HepG2 (cell line): ENCODE results near the gene CTNNBL1. TPM values are rescaled to one million over a fixed set of nuclear protein-coding genes. Genes with fewer than 3 reads are reported as not detected.

ENCODE experiments used
- ARNT ChIP-seq: fragments of 450-650 bp; IDR thresholded peaks from 2 replicates; pipeline ENCODE4 v1.6.1; 2017
- CEBPG ChIP-seq: IDR thresholded peaks from 2 replicates; pipeline ENCODE4 v1.6.1; 2016
- EEA1 ChIP-seq: sonication (generic); formaldehyde crosslinking; IDR thresholded peaks from 2 replicates; pipeline ENCODE4 v1.5.1; 2020; ENCODE audit warnings: mild to moderate bottlenecking, missing genetic modification reagents, borderline replicate concordance
- HDAC1 ChIP-seq: sonication (generic); formaldehyde crosslinking; IDR thresholded peaks from 2 replicates; pipeline ENCODE4 v1.5.1; 2020; ENCODE audit warnings: mild to moderate bottlenecking, missing genetic modification reagents
- KLF13 ChIP-seq: sonication (generic); formaldehyde crosslinking; IDR thresholded peaks from 2 replicates; pipeline ENCODE4 v1.4.0; 2020; ENCODE audit warnings: mild to moderate bottlenecking, missing genetic modification reagents
- MIER2 ChIP-seq: IDR thresholded peaks from 2 replicates; pipeline ENCODE4 v1.6.1; 2016; ENCODE audit warnings: missing biosample characterization, missing genetic modification reagents
- MYC ChIP-seq: sonication (generic); formaldehyde crosslinking; IDR thresholded peaks from 2 replicates; pipeline ENCODE4 v1.9.0; 2021; ENCODE audit warnings: missing genetic modification reagents, borderline replicate concordance
- NRL ChIP-seq: sonication (generic); formaldehyde crosslinking; IDR thresholded peaks from 2 replicates; pipeline ENCODE4 v1.5.0; 2020; ENCODE audit warnings: missing genetic modification reagents, mild to moderate bottlenecking, moderate library complexity, borderline replicate concordance
- RFX3 ChIP-seq: IDR thresholded peaks from 2 replicates; pipeline ENCODE4 v1.6.1; 2016; ENCODE audit warnings: missing biosample characterization, missing genetic modification reagents
- SALL1 ChIP-seq: sonication (generic); formaldehyde crosslinking; IDR thresholded peaks from 2 replicates; pipeline ENCODE4 v1.8.0; 2022; ENCODE audit warnings: mild to moderate bottlenecking, missing genetic modification reagents
- SMAD3 ChIP-seq: sonication (generic); formaldehyde crosslinking; IDR thresholded peaks from 2 replicates; pipeline ENCODE4 v1.4.0; 2020; ENCODE audit warnings: missing genetic modification reagents
- SMC3 ChIP-seq: IDR thresholded peaks from 2 replicates; pipeline ENCODE4 v1.6.1; 2011; ENCODE audit warnings: low read length, improper control_type of control experiment
- STAG1 ChIP-seq: sonication (generic); formaldehyde crosslinking; IDR thresholded peaks from 2 replicates; pipeline ENCODE4 v1.4.0; 2020; ENCODE audit warnings: missing genetic modification reagents
- ZMYM2 ChIP-seq: sonication (generic); formaldehyde crosslinking; IDR thresholded peaks from 2 replicates; pipeline ENCODE4 v1.8.0; 2022; ENCODE audit warnings: mild to moderate bottlenecking, missing genetic modification reagents
- ZNF263 ChIP-seq: sonication (generic); formaldehyde crosslinking; IDR thresholded peaks from 2 replicates; pipeline ENCODE4 v1.4.0; 2020; ENCODE audit warnings: missing genetic modification reagents
- ZNF317 ChIP-seq: sonication (generic); formaldehyde crosslinking; IDR thresholded peaks from 2 replicates; pipeline ENCODE4 v1.5.0; 2020; ENCODE audit warnings: mild to moderate bottlenecking, missing genetic modification reagents
- ZNF501 ChIP-seq: sonication (generic); formaldehyde crosslinking; IDR thresholded peaks from 2 replicates; pipeline ENCODE4 v1.5.1; 2020; ENCODE audit warnings: mild to moderate bottlenecking, moderate library complexity, missing genetic modification reagents
- ZNF503 ChIP-seq: sonication (generic); formaldehyde crosslinking; IDR thresholded peaks from 2 replicates; pipeline ENCODE4 v1.4.0; 2020; ENCODE audit warnings: missing genetic modification reagents
- ZNF687 ChIP-seq: sonication (generic); formaldehyde crosslinking; IDR thresholded peaks from 2 replicates; pipeline ENCODE4 v1.5.1; 2020; ENCODE audit warnings: mild to moderate bottlenecking, missing genetic modification reagents, moderate library complexity
- ZNF891 ChIP-seq: sonication (generic); formaldehyde crosslinking; IDR thresholded peaks from 2 replicates; pipeline ENCODE4 v1.5.0; 2020; ENCODE audit warnings: mild to moderate bottlenecking, missing genetic modification reagents
- polyA plus RNA-seq, 8 experiments: library from polyadenylated mRNA; depleted of rRNA in 3 of 8; stranded (reverse) in 7 of 8; unstranded in 1 of 8; fragments of >200 nt; fragmentation: Illumina TruSeq in 4 of 8; extraction: Trizol in 4 of 8; gene quantifications; 2 replicates each; pipeline versions ENCODE4 v1.2.1 to v1.2.3, GENCODE V29; 2011 to 2016; ENCODE audit warnings: low read depth in 4 of 8, missing spikeins in 1 of 8, mixed read lengths in 1 of 8; ENCODE audit not compliant: insufficient read depth in 1 of 8
- total RNA-seq, 5 experiments: library from RNA; depleted of rRNA; stranded (reverse); fragments of >200 nt; fragmentation: Illumina TruSeq; extraction: Trizol; gene quantifications; 2 replicates each; pipeline ENCODE4 v1.2.3, GENCODE V29; 2016; ENCODE audit warnings: low read depth in 1 of 5
- TF ChIP-seq, protein P1 (sequence below): sonication (generic); formaldehyde crosslinking; IDR thresholded peaks from 2 replicates; pipeline ENCODE4 v1.5.1; 2020; ENCODE audit warnings: mild to moderate bottlenecking, moderate library complexity, missing genetic modification reagents
- TF ChIP-seq, protein P2 (sequence below): sonication (generic); formaldehyde crosslinking; IDR thresholded peaks from 2 replicates; pipeline ENCODE4 v1.5.0; 2020; ENCODE audit warnings: mild to moderate bottlenecking, missing genetic modification reagents, moderate library complexity

Gene CTNNBL1
- total and polyA plus RNA-seq, 2 of the 13 experiments (the other 11 are each of a cell fraction or from before 2014, with no cell fraction given): 49.3 to 94.6 TPM

DNA sequence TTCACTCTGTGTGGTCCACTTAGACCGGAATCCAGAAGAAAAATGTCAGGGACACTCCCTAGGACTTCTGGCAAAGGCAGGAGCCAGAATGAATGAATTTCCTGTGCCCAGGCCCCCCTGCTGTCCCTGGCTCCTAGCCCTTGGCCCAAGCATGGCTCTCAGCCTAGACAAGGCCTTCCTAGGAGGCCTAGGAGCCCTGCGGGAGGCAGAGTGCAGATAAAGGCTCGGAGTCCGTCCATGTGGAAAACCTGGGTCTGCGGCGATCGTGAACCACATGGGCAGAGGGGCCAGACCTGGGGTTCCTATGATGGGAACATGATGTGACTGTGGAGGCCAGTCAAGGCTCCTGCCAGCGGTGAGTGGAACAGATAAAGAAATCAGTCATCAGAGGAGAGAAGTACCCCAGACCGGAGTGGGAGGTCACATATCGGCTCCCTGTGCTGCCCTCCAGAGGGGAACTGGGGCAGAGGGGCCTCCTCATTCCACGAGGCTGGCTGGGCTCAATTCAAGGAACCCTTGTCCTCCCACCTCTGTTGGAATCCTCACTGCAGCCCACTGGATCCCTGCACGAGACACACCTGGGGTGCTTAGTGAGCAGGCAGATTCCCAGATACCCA lies 203.2 kb downstream of the CTNNBL1 start (continued):
- TF ChIP-seq SMAD3 (CRISPR knock-in tag): no peak
- TF ChIP-seq ZNF501 (CRISPR knock-in tag): 0 out of 2 replicates have a peak, but pooled peaks have one; percentile 58
- TF ChIP-seq ZNF503 (CRISPR knock-in tag): 0 out of 2 replicates have a peak, but pooled peaks have one; percentile 32
- TF ChIP-seq SALL1 (CRISPR knock-in tag): peak; percentile 49; the same call in 1 of the 2 replicates
- 0 out of 2 replicates have a peak, but pooled peaks have one; percentile 7 for TF ChIP-seq CEBPG (CRISPR knock-in tag)
- TF ChIP-seq, protein P1, sequence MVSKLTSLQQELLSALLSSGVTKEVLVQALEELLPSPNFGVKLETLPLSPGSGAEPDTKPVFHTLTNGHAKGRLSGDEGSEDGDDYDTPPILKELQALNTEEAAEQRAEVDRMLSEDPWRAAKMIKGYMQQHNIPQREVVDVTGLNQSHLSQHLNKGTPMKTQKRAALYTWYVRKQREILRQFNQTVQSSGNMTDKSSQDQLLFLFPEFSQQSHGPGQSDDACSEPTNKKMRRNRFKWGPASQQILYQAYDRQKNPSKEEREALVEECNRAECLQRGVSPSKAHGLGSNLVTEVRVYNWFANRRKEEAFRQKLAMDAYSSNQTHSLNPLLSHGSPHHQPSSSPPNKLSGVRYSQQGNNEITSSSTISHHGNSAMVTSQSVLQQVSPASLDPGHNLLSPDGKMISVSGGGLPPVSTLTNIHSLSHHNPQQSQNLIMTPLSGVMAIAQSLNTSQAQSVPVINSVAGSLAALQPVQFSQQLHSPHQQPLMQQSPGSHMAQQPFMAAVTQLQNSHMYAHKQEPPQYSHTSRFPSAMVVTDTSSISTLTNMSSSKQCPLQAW: peak; percentile 52; the same call in 1 of the 2 replicates
- no peak for TF ChIP-seq EEA1
- peak; percentile 83 for TF ChIP-seq STAG1 (CRISPR knock-in tag)
- peak; percentile 80 for TF ChIP-seq SMC3
- peak; percentile 60; the same call in 1 of the 2 replicates for TF ChIP-seq MYC (CRISPR knock-in tag)
- TF ChIP-seq KLF13 (CRISPR knock-in tag): no peak
- no peak for TF ChIP-seq ARNT
- peak; percentile 72; the same call in 1 of the 2 replicates for TF ChIP-seq ZNF317
- TF ChIP-seq, protein P2, sequence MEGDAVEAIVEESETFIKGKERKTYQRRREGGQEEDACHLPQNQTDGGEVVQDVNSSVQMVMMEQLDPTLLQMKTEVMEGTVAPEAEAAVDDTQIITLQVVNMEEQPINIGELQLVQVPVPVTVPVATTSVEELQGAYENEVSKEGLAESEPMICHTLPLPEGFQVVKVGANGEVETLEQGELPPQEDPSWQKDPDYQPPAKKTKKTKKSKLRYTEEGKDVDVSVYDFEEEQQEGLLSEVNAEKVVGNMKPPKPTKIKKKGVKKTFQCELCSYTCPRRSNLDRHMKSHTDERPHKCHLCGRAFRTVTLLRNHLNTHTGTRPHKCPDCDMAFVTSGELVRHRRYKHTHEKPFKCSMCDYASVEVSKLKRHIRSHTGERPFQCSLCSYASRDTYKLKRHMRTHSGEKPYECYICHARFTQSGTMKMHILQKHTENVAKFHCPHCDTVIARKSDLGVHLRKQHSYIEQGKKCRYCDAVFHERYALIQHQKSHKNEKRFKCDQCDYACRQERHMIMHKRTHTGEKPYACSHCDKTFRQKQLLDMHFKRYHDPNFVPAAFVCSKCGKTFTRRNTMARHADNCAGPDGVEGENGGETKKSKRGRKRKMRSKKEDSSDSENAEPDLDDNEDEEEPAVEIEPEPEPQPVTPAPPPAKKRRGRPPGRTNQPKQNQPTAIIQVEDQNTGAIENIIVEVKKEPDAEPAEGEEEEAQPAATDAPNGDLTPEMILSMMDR (CRISPR knock-in tag): peak; percentile 90
- TF ChIP-seq ZNF687: peak; percentile 52
- 0 out of 2 replicates have a peak, but pooled peaks have one; percentile 57 for TF ChIP-seq MIER2 (CRISPR knock-in tag)
- no peak for TF ChIP-seq RFX3
- peak; percentile 61; the same call in 1 of the 2 replicates for TF ChIP-seq ZNF263 (CRISPR knock-in tag)
- peak; percentile 29; the same call in 1 of the 2 replicates for TF ChIP-seq ZNF891 (CRISPR knock-in tag)
- TF ChIP-seq NRL (CRISPR knock-in tag): peak; percentile 35; the same call in 1 of the 2 replicates
- no peak for TF ChIP-seq HDAC1 (CRISPR knock-in tag)
- TF ChIP-seq ZMYM2 (CRISPR knock-in tag): no peak
